Endothelial cell of umbilical vein (primary cell): ENCODE results near the gene TREX2.

ENCODE experiments used
- CTCF ChIP-seq, 2 donors: IDR thresholded peaks; 1 replicate in 1 of 2; 2 replicates in 1 of 2; pipeline ENCODE4 v1.5.1; 2011; ENCODE audit warnings: low read length in 2 of 2, mild to moderate bottlenecking in 2 of 2, moderate library complexity in 2 of 2, control low read depth in 1 of 2, inconsistent platforms in 1 of 2, low read depth in 1 of 2; ENCODE audit not compliant: insufficient read depth in 1 of 2; ENCODE audit errors: extremely low read depth in 1 of 2
- EZH2 ChIP-seq: IDR thresholded peaks from 2 replicates; pipeline ENCODE4 v1.6.1; 2012; ENCODE audit warnings: borderline replicate concordance, low read depth, mild to moderate bottlenecking, moderate library complexity, low read length, inconsistent platforms; ENCODE audit not compliant: severe bottlenecking
- FOS ChIP-seq: IDR thresholded peaks from 2 replicates; pipeline ENCODE4 v1.6.1; 2011; ENCODE audit warnings: mild to moderate bottlenecking, low read length, moderate library complexity, borderline replicate concordance; ENCODE audit not compliant: insufficient read depth
- JUN ChIP-seq: IDR thresholded peaks from 2 replicates; pipeline ENCODE4 v1.6.1; 2011; ENCODE audit warnings: borderline replicate concordance, low read depth; ENCODE audit not compliant: insufficient read length, insufficient read depth
- MYC ChIP-seq: IDR thresholded peaks from one replicate; pipeline ENCODE4 v1.6.1; 2011; ENCODE audit warnings: mild to moderate bottlenecking, low read depth, low read length
- POLR2A ChIP-seq: IDR thresholded peaks from 2 replicates; pipeline ENCODE4 v1.6.1; 2012; ENCODE audit warnings: low read depth, mild to moderate bottlenecking, control low read depth, low read length
- POLR2AphosphoS5 ChIP-seq: IDR thresholded peaks from 2 replicates; pipeline ENCODE4 v1.6.1; 2012; ENCODE audit warnings: low read depth, mild to moderate bottlenecking, control low read depth, low read length, moderate library complexity; ENCODE audit not compliant: insufficient read depth
- TF ChIP-seq, protein P1 (sequence below): IDR thresholded peaks from 2 replicates; pipeline ENCODE4 v1.6.1; 2011; ENCODE audit not compliant: insufficient read depth, insufficient read length

- TF ChIP-seq EZH2 = no peak
- no peak for TF ChIP-seq CTCF (IDR thresholded peaks at IDR 0.05; ENCODE audit: extremely low read depth in 1 of 2, insufficient read depth in 1 of 2, low read depth in 1 of 2, low read length in 2 of 2)
- TF ChIP-seq POLR2A = no peak
- TF ChIP-seq, protein P1, sequence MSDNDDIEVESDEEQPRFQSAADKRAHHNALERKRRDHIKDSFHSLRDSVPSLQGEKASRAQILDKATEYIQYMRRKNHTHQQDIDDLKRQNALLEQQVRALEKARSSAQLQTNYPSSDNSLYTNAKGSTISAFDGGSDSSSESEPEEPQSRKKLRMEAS = no peak
- no peak for TF ChIP-seq POLR2AphosphoS5
- TF ChIP-seq MYC = no peak
- TF ChIP-seq FOS = no peak
- no peak for TF ChIP-seq JUN
Measured at GRCh38 chrX:153494061-153494460, 48.2 kb upstream of the TREX2 start.
